Measurements from ENCODE around the gene SWT1.
"Not testable (repeated sequence)": the region's sequence is repeated elsewhere in the genome, so short reads cannot be mapped to it uniquely, and the experiment has no call there.

Gene SWT1

GRCh38 chr1:185166106-185166505, 9.1 kb downstream of the SWT1 start:
- no peak overlapping the region for H3K4me3 ChIP-seq (ENCODE audit: low read length in 2 of 2)
- H3K36me3 ChIP-seq (replicated peaks in 1 of 2; ENCODE audit: control insufficient read depth in 2 of 2, insufficient read depth in 2 of 2, low read length in 2 of 2), result peaks cover 1 to 8% of the 10 kb centered on the region in 2 donors
- DNase-seq (ENCODE audit: low spot score), result no peak
- H2BK12ac ChIP-seq (ENCODE audit: low read length), result no peak overlapping the region
- no peaks in the 10 kb centered on the region for H3K27me3 ChIP-seq (ENCODE audit: control insufficient read depth in 3 of 3, insufficient read depth in 3 of 3, low read depth in 1 of 3, low read length in 3 of 3)
- H3K18ac ChIP-seq (ENCODE audit: low read length), result no peak overlapping the region
- WGBS, 2 donors (ENCODE audit: extremely low coverage in 2 of 2, insufficient read length in 2 of 2, insufficient replicate concordance in 1 of 2), result no CpG with 5 or more reads among the region's 1 CpG
- peaks cover 0 to 2% of the 10 kb centered on the region in 2 donors for H3K4me1 ChIP-seq (ENCODE audit: control insufficient read depth in 2 of 2, insufficient read depth in 1 of 2, low read depth in 1 of 2, low read length in 2 of 2)
- H4K8ac ChIP-seq (ENCODE audit: low read depth, low read length), result no peak overlapping the region
- no peaks in the 10 kb centered on the region for H3K79me1 ChIP-seq (ENCODE audit: low read depth, low read length)
- no peak overlapping the region for H2BK120ac ChIP-seq (ENCODE audit: low read depth, low read length)
- H3K9me3 ChIP-seq (replicated peaks in 1 of 2; ENCODE audit: control insufficient read depth in 2 of 2, insufficient read depth in 1 of 2, low read depth in 1 of 2, low read length in 2 of 2), result no peaks in the 10 kb centered on the region
- H3K4ac ChIP-seq (ENCODE audit: low read length), result no peak overlapping the region
- H3K23ac ChIP-seq (ENCODE audit: low read depth, low read length, poor library complexity), result no peak overlapping the region
- no peak overlapping the region for H2BK15ac ChIP-seq (ENCODE audit: low read length)
- H4K91ac ChIP-seq (ENCODE audit: low read depth, low read length, poor library complexity), result no peak overlapping the region
- H2BK5ac ChIP-seq (ENCODE audit: low read length), result no peak overlapping the region
- no peak overlapping the region for H2AFZ ChIP-seq (ENCODE audit: low read length)
- H3K9ac ChIP-seq (ENCODE audit: low read depth, low read length, poor library complexity), result no peak overlapping the region
- no peak overlapping the region for H2AK5ac ChIP-seq (ENCODE audit: low read depth, low read length)
- H3K27ac ChIP-seq (replicated peaks; ENCODE audit: low read length), result no peak overlapping the region
- no peak overlapping the region for H3K14ac ChIP-seq (ENCODE audit: low read length)
- no peak overlapping the region for H3K4me2 ChIP-seq (ENCODE audit: insufficient read depth, low read length, poor library complexity, severe bottlenecking)

GRCh38 chr1:185170291-185170848, 13.4 kb downstream of the SWT1 start:
- peak; percentile 53 for DNase-seq (ENCODE audit: low spot score)
- H3K4me3 ChIP-seq (ENCODE audit: low read length in 2 of 2), result no peak overlapping the region
- H3K14ac ChIP-seq (ENCODE audit: low read length), result no peak overlapping the region
- H3K9me3 ChIP-seq (replicated peaks in 1 of 2; ENCODE audit: control insufficient read depth in 2 of 2, insufficient read depth in 1 of 2, low read depth in 1 of 2, low read length in 2 of 2), result no peaks in the 10 kb centered on the region
- H3K36me3 ChIP-seq (replicated peaks in 1 of 2; ENCODE audit: control insufficient read depth in 2 of 2, insufficient read depth in 2 of 2, low read length in 2 of 2), result peaks cover 0 to 5% of the 10 kb centered on the region in 2 donors
- H4K91ac ChIP-seq (ENCODE audit: low read depth, low read length, poor library complexity), result no peak overlapping the region
- H4K8ac ChIP-seq (ENCODE audit: low read depth, low read length), result no peak overlapping the region
- H2AFZ ChIP-seq (ENCODE audit: low read length), result peak overlapping the region; percentile 67
- H2BK5ac ChIP-seq (ENCODE audit: low read length), result no peak overlapping the region
- H2BK120ac ChIP-seq (ENCODE audit: low read depth, low read length), result no peak overlapping the region
- WGBS, 2 donors (ENCODE audit: extremely low coverage in 2 of 2, insufficient read length in 2 of 2, insufficient replicate concordance in 1 of 2), result no CpG with 5 or more reads among the region's 5 CpGs
- no peak overlapping the region for H3K23ac ChIP-seq (ENCODE audit: low read depth, low read length, poor library complexity)
- H3K9ac ChIP-seq (ENCODE audit: low read depth, low read length, poor library complexity), result no peak overlapping the region
- H3K4ac ChIP-seq (ENCODE audit: low read length), result no peak overlapping the region
- no peak overlapping the region for H3K18ac ChIP-seq (ENCODE audit: low read length)
- H3K27me3 ChIP-seq (ENCODE audit: control insufficient read depth in 3 of 3, insufficient read depth in 3 of 3, low read depth in 1 of 3, low read length in 3 of 3), result no peaks in the 10 kb centered on the region
- H3K4me1 ChIP-seq (ENCODE audit: control insufficient read depth in 2 of 2, insufficient read depth in 1 of 2, low read depth in 1 of 2, low read length in 2 of 2), result peaks cover 0 to 2% of the 10 kb centered on the region in 2 donors
- H3K27ac ChIP-seq (replicated peaks; ENCODE audit: low read length), result no peak overlapping the region
- no peak overlapping the region for H2AK5ac ChIP-seq (ENCODE audit: low read depth, low read length)
- no peak overlapping the region for H2BK15ac ChIP-seq (ENCODE audit: low read length)
- no peak overlapping the region for H2BK12ac ChIP-seq (ENCODE audit: low read length)
- no peaks in the 10 kb centered on the region for H3K79me1 ChIP-seq (ENCODE audit: low read depth, low read length)
- no peak overlapping the region for H3K4me2 ChIP-seq (ENCODE audit: insufficient read depth, low read length, poor library complexity, severe bottlenecking)

- Histone ChIP-seq H3K27ac (replicated peaks; ENCODE audit: low read length) (no peak overlapping the region), H3K36me3 (replicated peaks in 1 of 2; ENCODE audit: control insufficient read depth in 2 of 2, insufficient read depth in 2 of 2, low read length in 2 of 2) (no peaks in the 10 kb centered on the region), H3K4me3 (ENCODE audit: low read length in 2 of 2) (no peak overlapping the region), H3K27me3 (ENCODE audit: control insufficient read depth in 3 of 3, insufficient read depth in 3 of 3, low read depth in 1 of 3, low read length in 3 of 3) (no peaks in the 10 kb centered on the region), H4K91ac (ENCODE audit: low read depth, low read length, poor library complexity) (no peak overlapping the region), H3K9me3 (replicated peaks in 1 of 2; ENCODE audit: control insufficient read depth in 2 of 2, insufficient read depth in 1 of 2, low read depth in 1 of 2, low read length in 2 of 2) (no peaks in the 10 kb centered on the region), H3K4ac (ENCODE audit: low read length) (no peak overlapping the region), H3K14ac (ENCODE audit: low read length) (no peak overlapping the region), H3K23ac (ENCODE audit: low read depth, low read length, poor library complexity) (no peak overlapping the region), H2AK5ac (ENCODE audit: low read depth, low read length) (no peak overlapping the region), H3K9ac (ENCODE audit: low read depth, low read length, poor library complexity) (no peak overlapping the region), H2AFZ (ENCODE audit: low read length) (no peak overlapping the region), H3K18ac (ENCODE audit: low read length) (no peak overlapping the region), H2BK120ac (ENCODE audit: low read depth, low read length) (no peak overlapping the region), H4K8ac (ENCODE audit: low read depth, low read length) (no peak overlapping the region), H3K4me1 (ENCODE audit: control insufficient read depth in 2 of 2, insufficient read depth in 1 of 2, low read depth in 1 of 2, low read length in 2 of 2) (no peaks in the 10 kb centered on the region), H3K4me2 (ENCODE audit: insufficient read depth, low read length, poor library complexity, severe bottlenecking) (no peak overlapping the region), H2BK5ac (ENCODE audit: low read length) (no peak overlapping the region), H2BK12ac (ENCODE audit: low read length) (no peak overlapping the region), H2BK15ac (ENCODE audit: low read length) (no peak overlapping the region), H3K79me1 (ENCODE audit: low read depth, low read length) (no peaks in the 10 kb centered on the region)
- no CpG with 5 or more reads among the region's 1 CpG for WGBS, 2 donors (ENCODE audit: extremely low coverage in 2 of 2, insufficient read length in 2 of 2, insufficient replicate concordance in 1 of 2)
- no peak for DNase-seq (ENCODE audit: low spot score)
These were observed 36.8 kb downstream of the SWT1 start for GRCh38 chr1:185193756-185194155.

- not testable (repeated sequence) for H3K23ac ChIP-seq (ENCODE audit: low read depth, low read length, poor library complexity); DNase-seq (ENCODE audit: low spot score); H3K4me2 ChIP-seq (ENCODE audit: insufficient read depth, low read length, poor library complexity, severe bottlenecking); H2AFZ ChIP-seq (ENCODE audit: low read length); H3K4me1 ChIP-seq (ENCODE audit: control insufficient read depth in 2 of 2, insufficient read depth in 1 of 2, low read depth in 1 of 2, low read length in 2 of 2); H3K36me3 ChIP-seq (replicated peaks in 1 of 2; ENCODE audit: control insufficient read depth in 2 of 2, insufficient read depth in 2 of 2, low read length in 2 of 2); H2AK5ac ChIP-seq (ENCODE audit: low read depth, low read length); H3K9ac ChIP-seq (ENCODE audit: low read depth, low read length, poor library complexity); H3K9me3 ChIP-seq (replicated peaks in 1 of 2; ENCODE audit: control insufficient read depth in 2 of 2, insufficient read depth in 1 of 2, low read depth in 1 of 2, low read length in 2 of 2); H4K8ac ChIP-seq (ENCODE audit: low read depth, low read length); H3K18ac ChIP-seq (ENCODE audit: low read length); H3K4ac ChIP-seq (ENCODE audit: low read length); H3K27me3 ChIP-seq (ENCODE audit: control insufficient read depth in 3 of 3, insufficient read depth in 3 of 3, low read depth in 1 of 3, low read length in 3 of 3); H2BK120ac ChIP-seq (ENCODE audit: low read depth, low read length); H2BK15ac ChIP-seq (ENCODE audit: low read length); H3K4me3 ChIP-seq (ENCODE audit: low read length in 2 of 2); H2BK12ac ChIP-seq (ENCODE audit: low read length); H4K91ac ChIP-seq (ENCODE audit: low read depth, low read length, poor library complexity); H3K14ac ChIP-seq (ENCODE audit: low read length); H3K27ac ChIP-seq (replicated peaks; ENCODE audit: low read length); H2BK5ac ChIP-seq (ENCODE audit: low read length); H3K79me1 ChIP-seq (ENCODE audit: low read depth, low read length)
- no CpG with 5 or more reads among the region's 4 CpGs for WGBS, 2 donors (ENCODE audit: extremely low coverage in 2 of 2, insufficient read length in 2 of 2, insufficient replicate concordance in 1 of 2)
These were observed 41.7 kb downstream of the SWT1 start for GRCh38 chr1:185198712-185199111.

All from neuronal stem cell (in vitro differentiated cells).